ENCODE results near the gene TAPBPL.

The TAPBPL gene

GRCh38 chr12:6437586-6437985 lies 14.3 kb upstream of the TAPBPL start:
- DNase-seq (ENCODE audit: low spot score), result no peak

- no peak for DNase-seq (ENCODE audit: low spot score)
Observed at GRCh38 chr12:6438345-6438744, 13.5 kb upstream of the TAPBPL start.

- DNase-seq (ENCODE audit: low spot score), result no peak
Observed at GRCh38 chr12:6440391-6440790, 11.5 kb upstream of the TAPBPL start.

GRCh38 chr12:6442836-6443235 lies 9.0 kb upstream of the TAPBPL start:
- no peak for DNase-seq (ENCODE audit: low spot score)

- DNase-seq (ENCODE audit: low spot score), result no peak
Observed at GRCh38 chr12:6443361-6443983, 8.4 kb upstream of the TAPBPL start.

- no peak for DNase-seq (ENCODE audit: low spot score)
Observed at GRCh38 chr12:6444031-6444430, 7.8 kb upstream of the TAPBPL start.

GRCh38 chr12:6444704-6445688 lies 6.8 kb upstream of the TAPBPL start, which contains the start of gene CD27:
CD27 (plus strand) TSS chr12:6444955; CDS start chr12:6445096, 141 bp downstream.
- no peak for DNase-seq (ENCODE audit: low spot score)

GRCh38 chr12:6450091-6450868 lies 1.6 kb upstream of the TAPBPL start:
- no peak for DNase-seq (ENCODE audit: low spot score)

- DNase-seq (ENCODE audit: low spot score), result no peak
Observed at GRCh38 chr12:6450869-6451347, 934 bp upstream of the TAPBPL start.

GRCh38 chr12:6452245-6452943 lies 552 bp downstream of the TAPBPL start:
- peak; percentile 56 for DNase-seq (ENCODE audit: low spot score)

- DNase-seq (ENCODE audit: low spot score), result no peak
Observed at GRCh38 chr12:6452944-6453630, 1.2 kb downstream of the TAPBPL start.

- DNase-seq (ENCODE audit: low spot score), result no peak
Observed at GRCh38 chr12:6457220-6457945, 5.5 kb downstream of the TAPBPL start.

GRCh38 chr12:6458281-6459003 lies 6.6 kb downstream of the TAPBPL start:
- DNase-seq (ENCODE audit: low spot score), result no peak

- DNase-seq (ENCODE audit: low spot score), result no peak
Observed at GRCh38 chr12:6459004-6459337, 7.1 kb downstream of the TAPBPL start.

- no peak for DNase-seq (ENCODE audit: low spot score)
Observed at GRCh38 chr12:6460751-6461371, 9.0 kb downstream of the TAPBPL start.

- DNase-seq (ENCODE audit: low spot score), result peak; percentile 70
Observed at GRCh38 chr12:6461401-6462233, 9.8 kb downstream of the TAPBPL start.

GRCh38 chr12:6462234-6462995 lies 10.6 kb downstream of the TAPBPL start:
- DNase-seq (ENCODE audit: low spot score), result no peak

- DNase-seq (ENCODE audit: low spot score), result no peak
Observed at GRCh38 chr12:6463216-6463615, 11.4 kb downstream of the TAPBPL start.

Data from globus pallidus (tissue), 1 donor.